Mesodermal cell (in vitro differentiated cells): ENCODE results near the gene SLC4A7.

Experiments
- H3K27ac ChIP-seq: 2 replicates; pipeline ENCODE4 v1.7.0; 2013; ENCODE audit warnings: mild to moderate bottlenecking, low read depth, low read length, moderate library complexity; ENCODE audit not compliant: severe bottlenecking
- H3K36me3 ChIP-seq: 2 replicates; pipeline ENCODE4 v1.7.1; 2013; ENCODE audit warnings: mild to moderate bottlenecking, low read length, moderate library complexity; ENCODE audit not compliant: control insufficient read depth, insufficient read depth
- H3K4me1 ChIP-seq: one replicate; pipeline ENCODE4 v1.7.1; 2013; ENCODE audit warnings: mild to moderate bottlenecking, low read length; ENCODE audit not compliant: insufficient read depth, control insufficient read depth, poor library complexity, severe bottlenecking
- H3K4me3 ChIP-seq: 2 replicates; pipeline ENCODE4 v1.7.0; 2013; ENCODE audit warnings: low read length, control low read depth, mild to moderate bottlenecking; ENCODE audit not compliant: insufficient read depth, poor library complexity, severe bottlenecking; ENCODE audit errors: extremely low read depth
- H3K9me3 ChIP-seq: 2 replicates; pipeline ENCODE4 v1.7.1; 2013; ENCODE audit warnings: mild to moderate bottlenecking, low read length, moderate library complexity; ENCODE audit not compliant: control insufficient read depth
- WGBS, 2 experiments: methylation state at CpG; one replicate each; pipeline ENCODE4 v1.1.5; 2013; ENCODE audit warnings: missing lambda C conversion rate in 2 of 2; ENCODE audit not compliant: insufficient coverage in 2 of 2; 5-methylcytosine and 5-hydroxymethylcytosine counted together

Gene SLC4A7

GRCh38 chr3:27487383-27487782 is 3.2 kb upstream of the SLC4A7 start:
- no CpG with 5 or more reads among the region's 1 CpG for WGBS, 2 experiments
- H3K27ac ChIP-seq: no peak overlapping the region
- H3K4me3 ChIP-seq: no peak overlapping the region
- H3K36me3 ChIP-seq: no peaks in the 10 kb centered on the region
- no peaks in the 10 kb centered on the region for H3K4me1 ChIP-seq
- H3K9me3 ChIP-seq: no peaks in the 10 kb centered on the region

- WGBS, 2 experiments: 89 to 97% methylated on average over 4 to 6 of the region's 7 CpGs
- Histone ChIP-seq H3K4me1 (no peaks in the 10 kb centered on the region), H3K4me3 (no peak overlapping the region), H3K36me3 (no peaks in the 10 kb centered on the region), H3K9me3 (no peaks in the 10 kb centered on the region), H3K27ac (no peak overlapping the region)
Measured at GRCh38 chr3:27486336-27486735, 2.2 kb upstream of the SLC4A7 start.

GRCh38 chr3:27485866-27486265 is 1.7 kb upstream of the SLC4A7 start:
- no peaks in the 10 kb centered on the region for H3K9me3 ChIP-seq
- H3K27ac ChIP-seq: no peak overlapping the region
- no peak overlapping the region for H3K4me3 ChIP-seq
- H3K4me1 ChIP-seq: no peaks in the 10 kb centered on the region
- H3K36me3 ChIP-seq: no peaks in the 10 kb centered on the region
- WGBS, 2 experiments: 87 to 100% methylated on average over 2 to 4 of the region's 5 CpGs

GRCh38 chr3:27483117-27484014 is 818 bp downstream of the SLC4A7 start:
- WGBS, 2 experiments: 0% methylated on average over 40 to 56 of the region's 75 CpGs
- Histone ChIP-seq H3K4me3 (peak overlapping the region; percentile 92), H3K27ac (peak overlapping the region; percentile 93)

GRCh38 chr3:27479806-27480543 is 4.2 kb downstream of the SLC4A7 start:
- no peak overlapping the region for H3K27ac ChIP-seq
- no peak overlapping the region for H3K4me3 ChIP-seq
- H3K9me3 ChIP-seq: no peaks in the 10 kb centered on the region
- H3K36me3 ChIP-seq: peaks cover 27% of the 10 kb centered on the region
- H3K4me1 ChIP-seq: no peaks in the 10 kb centered on the region
- 100% methylated on average over 1 of the region's 2 CpGs; no CpG with 5 or more reads in 1 of the 2 experiments for WGBS, 2 experiments

More at GRCh38 chr3:27483117-27484014, 818 bp downstream of the SLC4A7 start:
- H3K36me3 ChIP-seq: peaks cover 6% of the 10 kb centered on the region
- H3K9me3 ChIP-seq: no peaks in the 10 kb centered on the region
- H3K4me1 ChIP-seq: no peaks in the 10 kb centered on the region

- no peak overlapping the region for H3K4me3 ChIP-seq
- peaks cover 47% of the 10 kb centered on the region for H3K36me3 ChIP-seq
- no peaks in the 10 kb centered on the region for H3K9me3 ChIP-seq
- no peak overlapping the region for H3K27ac ChIP-seq
- peaks cover 3% of the 10 kb centered on the region for H3K4me1 ChIP-seq
- 97 to 100% methylated on average over 3 to 4 of the region's 6 CpGs for WGBS, 2 experiments
Measured at GRCh38 chr3:27471923-27472550, 12.1 kb downstream of the SLC4A7 start.

- H3K36me3 ChIP-seq: peaks cover 49% of the 10 kb centered on the region
- H3K4me1 ChIP-seq: peaks cover 3% of the 10 kb centered on the region
- WGBS, 2 experiments: 91 to 100% methylated on average over 1 to 3 of the region's 5 CpGs
- H3K27ac ChIP-seq: no peak overlapping the region
- no peak overlapping the region for H3K4me3 ChIP-seq
- H3K9me3 ChIP-seq: no peaks in the 10 kb centered on the region
Measured at GRCh38 chr3:27468283-27468886, 15.8 kb downstream of the SLC4A7 start.

- Histone ChIP-seq H3K27ac (no peak overlapping the region), H3K36me3 (peaks cover 43% of the 10 kb centered on the region), H3K9me3 (no peaks in the 10 kb centered on the region), H3K4me1 (peaks cover under 1% of the 10 kb centered on the region), H3K4me3 (no peak overlapping the region)
- 83% methylated on average over 2 of the region's 3 CpGs; no CpG with 5 or more reads in 1 of the 2 experiments for WGBS, 2 experiments
Measured at GRCh38 chr3:27467545-27467944, 16.6 kb downstream of the SLC4A7 start.

GRCh38 chr3:27464646-27465045 is 19.5 kb downstream of the SLC4A7 start:
- Histone ChIP-seq H3K36me3 (peaks cover 50% of the 10 kb centered on the region), H3K9me3 (no peaks in the 10 kb centered on the region), H3K4me3 (no peak overlapping the region), H3K27ac (no peak overlapping the region), H3K4me1 (no peaks in the 10 kb centered on the region)
- WGBS, 2 experiments: 94 to 96% methylated on average over 18 to 19 of the region's 19 CpGs

GRCh38 chr3:27462228-27462627 is 22.0 kb downstream of the SLC4A7 start:
- no peak overlapping the region for H3K4me3 ChIP-seq
- 92 to 97% methylated on average over 5 to 8 of the region's 8 CpGs for WGBS, 2 experiments
- no peak overlapping the region for H3K27ac ChIP-seq
- no peaks in the 10 kb centered on the region for H3K9me3 ChIP-seq
- no peaks in the 10 kb centered on the region for H3K4me1 ChIP-seq
- peaks cover 42% of the 10 kb centered on the region for H3K36me3 ChIP-seq
